Measurements from ENCODE around the gene ADISSP.

DNA sequence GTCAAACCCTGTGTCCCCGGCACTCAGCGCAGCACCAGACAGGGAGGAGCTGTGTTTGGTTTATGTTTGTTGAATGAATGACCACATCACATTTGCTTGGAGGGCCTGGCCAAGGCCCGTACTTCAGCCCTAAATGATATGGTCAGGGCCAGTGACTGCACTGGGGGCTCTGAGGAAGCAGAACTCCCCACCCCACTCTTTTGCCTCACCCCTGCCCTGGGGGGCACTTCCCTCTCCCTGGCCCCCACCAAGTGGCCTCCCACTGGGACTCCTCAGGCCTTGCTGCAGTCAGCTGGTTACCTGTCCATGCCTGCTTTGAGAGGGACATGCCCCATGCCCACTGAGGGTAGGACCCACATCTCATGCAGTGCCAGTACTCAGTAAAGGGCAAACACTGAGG lies 2.9 kb downstream of the ADISSP start:
- TF ChIP-seq, protein P1, sequence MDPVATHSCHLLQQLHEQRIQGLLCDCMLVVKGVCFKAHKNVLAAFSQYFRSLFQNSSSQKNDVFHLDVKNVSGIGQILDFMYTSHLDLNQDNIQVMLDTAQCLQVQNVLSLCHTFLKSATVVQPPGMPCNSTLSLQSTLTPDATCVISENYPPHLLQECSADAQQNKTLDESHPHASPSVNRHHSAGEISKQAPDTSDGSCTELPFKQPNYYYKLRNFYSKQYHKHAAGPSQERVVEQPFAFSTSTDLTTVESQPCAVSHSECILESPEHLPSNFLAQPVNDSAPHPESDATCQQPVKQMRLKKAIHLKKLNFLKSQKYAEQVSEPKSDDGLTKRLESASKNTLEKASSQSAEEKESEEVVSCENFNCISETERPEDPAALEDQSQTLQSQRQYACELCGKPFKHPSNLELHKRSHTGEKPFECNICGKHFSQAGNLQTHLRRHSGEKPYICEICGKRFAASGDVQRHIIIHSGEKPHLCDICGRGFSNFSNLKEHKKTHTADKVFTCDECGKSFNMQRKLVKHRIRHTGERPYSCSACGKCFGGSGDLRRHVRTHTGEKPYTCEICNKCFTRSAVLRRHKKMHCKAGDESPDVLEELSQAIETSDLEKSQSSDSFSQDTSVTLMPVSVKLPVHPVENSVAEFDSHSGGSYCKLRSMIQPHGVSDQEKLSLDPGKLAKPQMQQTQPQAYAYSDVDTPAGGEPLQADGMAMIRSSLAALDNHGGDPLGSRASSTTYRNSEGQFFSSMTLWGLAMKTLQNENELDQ (tag by site-specific recombination; IDR thresholded peaks at IDR 0.05; ENCODE audit: low read depth): no peak
- TF ChIP-seq, protein P2, sequence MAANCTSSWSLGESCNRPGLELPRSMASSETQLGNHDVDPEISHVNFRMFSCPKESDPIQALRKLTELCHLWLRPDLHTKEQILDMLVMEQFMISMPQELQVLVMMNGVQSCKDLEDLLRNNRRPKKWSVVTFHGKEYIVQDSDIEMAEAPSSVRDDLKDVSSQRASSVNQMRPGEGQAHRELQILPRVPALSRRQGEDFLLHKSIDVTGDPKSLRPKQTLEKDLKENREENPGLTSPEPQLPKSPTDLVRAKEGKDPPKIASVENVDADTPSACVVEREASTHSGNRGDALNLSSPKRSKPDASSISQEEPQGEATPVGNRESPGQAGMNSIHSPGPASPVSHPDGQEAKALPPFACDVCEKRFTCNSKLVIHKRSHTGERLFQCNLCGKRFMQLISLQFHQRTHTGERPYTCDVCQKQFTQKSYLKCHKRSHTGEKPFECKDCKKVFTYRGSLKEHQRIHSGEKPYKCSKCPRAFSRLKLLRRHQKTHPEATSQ (tag by site-specific recombination; IDR thresholded peaks at IDR 0.05): no peak
- TF ChIP-seq, protein P3, sequence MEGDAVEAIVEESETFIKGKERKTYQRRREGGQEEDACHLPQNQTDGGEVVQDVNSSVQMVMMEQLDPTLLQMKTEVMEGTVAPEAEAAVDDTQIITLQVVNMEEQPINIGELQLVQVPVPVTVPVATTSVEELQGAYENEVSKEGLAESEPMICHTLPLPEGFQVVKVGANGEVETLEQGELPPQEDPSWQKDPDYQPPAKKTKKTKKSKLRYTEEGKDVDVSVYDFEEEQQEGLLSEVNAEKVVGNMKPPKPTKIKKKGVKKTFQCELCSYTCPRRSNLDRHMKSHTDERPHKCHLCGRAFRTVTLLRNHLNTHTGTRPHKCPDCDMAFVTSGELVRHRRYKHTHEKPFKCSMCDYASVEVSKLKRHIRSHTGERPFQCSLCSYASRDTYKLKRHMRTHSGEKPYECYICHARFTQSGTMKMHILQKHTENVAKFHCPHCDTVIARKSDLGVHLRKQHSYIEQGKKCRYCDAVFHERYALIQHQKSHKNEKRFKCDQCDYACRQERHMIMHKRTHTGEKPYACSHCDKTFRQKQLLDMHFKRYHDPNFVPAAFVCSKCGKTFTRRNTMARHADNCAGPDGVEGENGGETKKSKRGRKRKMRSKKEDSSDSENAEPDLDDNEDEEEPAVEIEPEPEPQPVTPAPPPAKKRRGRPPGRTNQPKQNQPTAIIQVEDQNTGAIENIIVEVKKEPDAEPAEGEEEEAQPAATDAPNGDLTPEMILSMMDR (tag by site-specific recombination; IDR thresholded peaks at IDR 0.05): no peak
- TF ChIP-seq, protein P4, sequence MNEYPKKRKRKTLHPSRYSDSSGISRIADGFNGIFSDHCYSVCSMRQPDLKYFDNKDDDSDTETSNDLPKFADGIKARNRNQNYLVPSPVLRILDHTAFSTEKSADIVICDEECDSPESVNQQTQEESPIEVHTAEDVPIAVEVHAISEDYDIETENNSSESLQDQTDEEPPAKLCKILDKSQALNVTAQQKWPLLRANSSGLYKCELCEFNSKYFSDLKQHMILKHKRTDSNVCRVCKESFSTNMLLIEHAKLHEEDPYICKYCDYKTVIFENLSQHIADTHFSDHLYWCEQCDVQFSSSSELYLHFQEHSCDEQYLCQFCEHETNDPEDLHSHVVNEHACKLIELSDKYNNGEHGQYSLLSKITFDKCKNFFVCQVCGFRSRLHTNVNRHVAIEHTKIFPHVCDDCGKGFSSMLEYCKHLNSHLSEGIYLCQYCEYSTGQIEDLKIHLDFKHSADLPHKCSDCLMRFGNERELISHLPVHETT (tag by site-specific recombination; IDR thresholded peaks at IDR 0.05): no peak
- TF ChIP-seq MZF1 (tag by site-specific recombination; IDR thresholded peaks at IDR 0.05; ENCODE audit: borderline replicate concordance) (no peak), YY1 (tag by site-specific recombination; IDR thresholded peaks at IDR 0.05) (no peak), MYNN (tag by site-specific recombination; IDR thresholded peaks at IDR 0.05; ENCODE audit: borderline replicate concordance) (no peak), EGR2 (tag by site-specific recombination; IDR thresholded peaks at IDR 0.05; ENCODE audit: low read depth) (no peak), OSR2 (tag by site-specific recombination; IDR thresholded peaks at IDR 0.05) (no peak), ZNF416 (tag by site-specific recombination; IDR thresholded peaks at IDR 0.05) (no peak)
- TF ChIP-seq, protein P5, sequence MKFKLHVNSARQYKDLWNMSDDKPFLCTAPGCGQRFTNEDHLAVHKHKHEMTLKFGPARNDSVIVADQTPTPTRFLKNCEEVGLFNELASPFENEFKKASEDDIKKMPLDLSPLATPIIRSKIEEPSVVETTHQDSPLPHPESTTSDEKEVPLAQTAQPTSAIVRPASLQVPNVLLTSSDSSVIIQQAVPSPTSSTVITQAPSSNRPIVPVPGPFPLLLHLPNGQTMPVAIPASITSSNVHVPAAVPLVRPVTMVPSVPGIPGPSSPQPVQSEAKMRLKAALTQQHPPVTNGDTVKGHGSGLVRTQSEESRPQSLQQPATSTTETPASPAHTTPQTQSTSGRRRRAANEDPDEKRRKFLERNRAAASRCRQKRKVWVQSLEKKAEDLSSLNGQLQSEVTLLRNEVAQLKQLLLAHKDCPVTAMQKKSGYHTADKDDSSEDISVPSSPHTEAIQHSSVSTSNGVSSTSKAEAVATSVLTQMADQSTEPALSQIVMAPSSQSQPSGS (tag by site-specific recombination; IDR thresholded peaks at IDR 0.05; ENCODE audit: low read depth): no peak
- TF ChIP-seq, protein P6, sequence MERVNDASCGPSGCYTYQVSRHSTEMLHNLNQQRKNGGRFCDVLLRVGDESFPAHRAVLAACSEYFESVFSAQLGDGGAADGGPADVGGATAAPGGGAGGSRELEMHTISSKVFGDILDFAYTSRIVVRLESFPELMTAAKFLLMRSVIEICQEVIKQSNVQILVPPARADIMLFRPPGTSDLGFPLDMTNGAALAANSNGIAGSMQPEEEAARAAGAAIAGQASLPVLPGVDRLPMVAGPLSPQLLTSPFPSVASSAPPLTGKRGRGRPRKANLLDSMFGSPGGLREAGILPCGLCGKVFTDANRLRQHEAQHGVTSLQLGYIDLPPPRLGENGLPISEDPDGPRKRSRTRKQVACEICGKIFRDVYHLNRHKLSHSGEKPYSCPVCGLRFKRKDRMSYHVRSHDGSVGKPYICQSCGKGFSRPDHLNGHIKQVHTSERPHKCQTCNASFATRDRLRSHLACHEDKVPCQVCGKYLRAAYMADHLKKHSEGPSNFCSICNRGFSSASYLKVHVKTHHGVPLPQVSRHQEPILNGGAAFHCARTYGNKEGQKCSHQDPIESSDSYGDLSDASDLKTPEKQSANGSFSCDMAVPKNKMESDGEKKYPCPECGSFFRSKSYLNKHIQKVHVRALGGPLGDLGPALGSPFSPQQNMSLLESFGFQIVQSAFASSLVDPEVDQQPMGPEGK (tag by site-specific recombination; IDR thresholded peaks at IDR 0.05): no peak
